ENCODE measurements around the gene CHRNA9. TPM values are rescaled to one million over a fixed set of nuclear protein-coding genes. Genes with fewer than 3 reads are reported as not detected.

CHRNA9 gene
- total and polyA plus RNA-seq, 2 experiments from 2014 or later = 0.58 to 5.7 TPM

- peaks cover 4% of the 10 kb centered on the region; the same call in 1 of the 3 replicates for H3K36me3 Mint-ChIP-seq (ENCODE audit: low read depth)
- H3K4me1 Mint-ChIP-seq = peaks cover 33% of the 10 kb centered on the region
- ATAC-seq (no peak), DNase-seq (ENCODE audit: low spot score) (no peak)
- H3K27ac Mint-ChIP-seq = no peak overlapping the region
- Histone ChIP-seq H3K4me3 (no peak overlapping the region), H3K27me3 (ENCODE audit: insufficient read depth) (no peaks in the 10 kb centered on the region), H3K27ac (ENCODE audit: low read depth) (no peak overlapping the region), H3F3A (replicated peaks; ENCODE audit: low read depth) (no peaks in the 10 kb centered on the region), H3K79me2 (replicated peaks; ENCODE audit: insufficient read depth) (no peaks in the 10 kb centered on the region), H3K4me1 (ENCODE audit: insufficient read depth) (peaks cover 15% of the 10 kb centered on the region), H3K36me3 (ENCODE audit: insufficient read depth) (no peaks in the 10 kb centered on the region), H3K4me2 (no peak overlapping the region), H2AFZ (peak overlapping the region; percentile 80; the same call in 1 of the 2 replicates), H4K20me1 (replicated peaks; ENCODE audit: insufficient read depth) (no peaks in the 10 kb centered on the region), H3K9me2 (ENCODE audit: insufficient read depth) (no peaks in the 10 kb centered on the region; the same call in 1 of the 2 replicates)
- no peak overlapping the region for H3K4me3 Mint-ChIP-seq
- TF ChIP-seq ZNF462 (CRISPR knock-in tag; IDR thresholded peaks at IDR 0.05) = no peak
- no peak for TF ChIP-seq EZH2 (IDR thresholded peaks at IDR 0.05; ENCODE audit: low read depth, unreplicated experiment)
- TF ChIP-seq STAT1 (IDR thresholded peaks at IDR 0.05; ENCODE audit: unreplicated experiment) = no peak
- no peak for TF ChIP-seq ZNF331 (CRISPR knock-in tag; IDR thresholded peaks at IDR 0.05; ENCODE audit: low read depth)
- no peak for TF ChIP-seq CREB1 (CRISPR knock-in tag; IDR thresholded peaks at IDR 0.05; ENCODE audit: low read depth)
- TF ChIP-seq POLR2AphosphoS5 (IDR thresholded peaks at IDR 0.05; ENCODE audit: low read depth) = no peak
- no peak for TF ChIP-seq NANOG (IDR thresholded peaks at IDR 0.05; ENCODE audit: borderline replicate concordance)
- TF ChIP-seq JUNB (IDR thresholded peaks at IDR 0.05; ENCODE audit: unreplicated experiment) = no peak
- no peak for TF ChIP-seq ZNF114 (CRISPR knock-in tag; IDR thresholded peaks at IDR 0.05)
- no peak for TF ChIP-seq EZH2phosphoT487 (IDR thresholded peaks at IDR 0.05; ENCODE audit: unreplicated experiment)
- TF ChIP-seq ETS1 (IDR thresholded peaks at IDR 0.05) = no peak
- no peak for TF ChIP-seq REST (IDR thresholded peaks at IDR 0.05; ENCODE audit: unreplicated experiment)
- no peak for TF ChIP-seq CTCF (conservative IDR thresholded peaks at IDR 0.05; ENCODE audit: low read depth in 2 of 2)
- H3K27me3 Mint-ChIP-seq (ENCODE audit: insufficient read depth, low read depth, poor library complexity) = peaks cover 20% of the 10 kb centered on the region
- peaks cover 5% of the 10 kb centered on the region; the same call in 1 of the 3 replicates for H3K9me3 Mint-ChIP-seq
Observed at GRCh38 chr4:40331101-40331745, 3.9 kb upstream of the CHRNA9 start.
